ENCODE results near the gene UBE3A.

Gene UBE3A

DNA sequence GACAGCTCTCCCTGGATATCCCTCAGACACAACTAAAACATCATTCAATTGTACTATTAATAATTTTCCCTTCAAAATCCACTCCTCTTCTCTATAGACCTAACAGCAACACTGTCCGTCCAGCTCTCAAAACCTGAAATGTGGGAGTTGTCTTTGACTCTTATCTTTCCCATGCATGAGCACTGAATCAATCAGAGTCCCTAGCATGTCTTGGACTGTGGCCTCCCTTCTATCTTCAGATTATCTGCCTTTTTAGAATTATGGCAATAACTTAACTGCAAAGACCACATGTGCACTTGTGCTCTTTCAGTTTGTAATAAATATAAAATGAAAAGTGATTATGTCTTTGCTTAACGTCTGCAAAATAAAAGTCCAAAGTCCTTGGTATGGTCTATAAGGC is 107.0 kb downstream of the UBE3A start:
- 96% methylated on average over 2 of the region's 2 CpGs for WGBS
- no peak for DNase-seq
- H3K36me3 ChIP-seq (ENCODE audit: control insufficient read depth in 1 of 2, insufficient read depth in 2 of 2, low read depth in 1 of 2, low read length in 2 of 2) = peaks cover 4 to 50% of the 10 kb centered on the region in 2 experiments
- no peak overlapping the region for H3K18ac ChIP-seq (ENCODE audit: low read depth in 1 of 2, low read length in 2 of 2)
- H3K9ac ChIP-seq (ENCODE audit: low read length) = no peak overlapping the region
- H3K9me3 ChIP-seq (ENCODE audit: control insufficient read depth, low read length) = peaks cover 7% of the 10 kb centered on the region
- H3K14ac ChIP-seq (ENCODE audit: low read length in 2 of 2) = no peak overlapping the region
- no peak overlapping the region for H2AFZ ChIP-seq (ENCODE audit: low read depth, low read length)
- no peak overlapping the region for H3K4ac ChIP-seq (ENCODE audit: low read depth in 1 of 2, low read length in 2 of 2)
- H3K4me1 ChIP-seq (ENCODE audit: control insufficient read depth, insufficient read depth, low read depth, low read length) = peaks cover 3% of the 10 kb centered on the region
- H4K91ac ChIP-seq (ENCODE audit: low read length) = no peak overlapping the region
- H3K4me2 ChIP-seq (ENCODE audit: low read length, poor library complexity, severe bottlenecking) = no peak overlapping the region
- H3K27me3 ChIP-seq (ENCODE audit: control insufficient read depth in 1 of 2, insufficient read depth in 1 of 2, low read length in 2 of 2) = no peaks in the 10 kb centered on the region
- no peak overlapping the region for H2BK120ac ChIP-seq (ENCODE audit: low read depth, low read length)
- H2BK12ac ChIP-seq (ENCODE audit: low read length in 2 of 2) = no peak overlapping the region
- no peak overlapping the region for H2BK5ac ChIP-seq (ENCODE audit: low read depth, low read length, poor library complexity, severe bottlenecking)
- no peak overlapping the region for H3K27ac ChIP-seq (ENCODE audit: low read length, poor library complexity, severe bottlenecking)
- no peak overlapping the region for H3K23ac ChIP-seq (ENCODE audit: low read length in 2 of 2)
- H4K8ac ChIP-seq (ENCODE audit: low read length) = no peak overlapping the region
- no peak overlapping the region for H2AK5ac ChIP-seq (ENCODE audit: low read length, severe bottlenecking)
- no peak overlapping the region for H3K4me3 ChIP-seq (ENCODE audit: insufficient read depth in 1 of 2, low read depth in 1 of 2, low read length in 2 of 2)
- no peak overlapping the region for H2BK15ac ChIP-seq (ENCODE audit: low read depth, poor library complexity, severe bottlenecking)
- H3K79me1 ChIP-seq (replicated peaks; ENCODE audit: low read length, poor library complexity, severe bottlenecking) = peaks cover 19% of the 10 kb centered on the region

DNA sequence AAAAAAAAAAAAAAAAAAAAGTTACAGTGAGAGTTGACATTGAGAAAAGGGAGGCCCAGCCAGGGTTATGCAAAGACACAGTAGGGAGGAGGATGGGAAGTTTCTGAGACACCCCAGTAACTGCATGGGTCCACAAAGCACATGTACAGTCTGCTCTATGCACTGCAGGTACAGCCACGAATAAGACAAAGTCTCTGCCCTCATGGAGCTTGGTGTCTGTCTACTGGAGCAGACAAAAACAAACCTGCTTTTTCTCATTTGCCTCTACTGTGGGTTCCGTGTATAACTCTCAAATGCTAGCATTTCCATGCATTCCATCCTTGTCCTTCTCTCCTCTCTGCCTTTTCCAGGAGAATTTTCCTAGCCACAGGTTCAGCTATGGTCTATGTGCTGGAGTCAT is 107.4 kb downstream of the UBE3A start:
- Histone ChIP-seq H3K79me1 (replicated peaks; ENCODE audit: low read length, poor library complexity, severe bottlenecking) (peaks cover 19% of the 10 kb centered on the region), H2BK120ac (ENCODE audit: low read depth, low read length) (no peak overlapping the region), H3K4me2 (ENCODE audit: low read length, poor library complexity, severe bottlenecking) (no peak overlapping the region), H2AFZ (ENCODE audit: low read depth, low read length) (no peak overlapping the region), H3K4me3 (ENCODE audit: insufficient read depth in 1 of 2, low read depth in 1 of 2, low read length in 2 of 2) (no peak overlapping the region), H2BK15ac (ENCODE audit: low read depth, poor library complexity, severe bottlenecking) (no peak overlapping the region), H4K91ac (ENCODE audit: low read length) (no peak overlapping the region), H3K18ac (ENCODE audit: low read depth in 1 of 2, low read length in 2 of 2) (no peak overlapping the region), H3K23ac (ENCODE audit: low read length in 2 of 2) (no peak overlapping the region), H3K14ac (ENCODE audit: low read length in 2 of 2) (no peak overlapping the region), H4K8ac (ENCODE audit: low read length) (no peak overlapping the region), H3K36me3 (ENCODE audit: control insufficient read depth in 1 of 2, insufficient read depth in 2 of 2, low read depth in 1 of 2, low read length in 2 of 2) (peaks cover 4 to 46% of the 10 kb centered on the region in 2 experiments), H3K9me3 (ENCODE audit: control insufficient read depth, low read length) (peaks cover 7% of the 10 kb centered on the region), H2BK12ac (ENCODE audit: low read length in 2 of 2) (no peak overlapping the region), H3K27me3 (ENCODE audit: control insufficient read depth in 1 of 2, insufficient read depth in 1 of 2, low read length in 2 of 2) (no peaks in the 10 kb centered on the region), H2BK5ac (ENCODE audit: low read depth, low read length, poor library complexity, severe bottlenecking) (no peak overlapping the region), H3K9ac (ENCODE audit: low read length) (no peak overlapping the region), H2AK5ac (ENCODE audit: low read length, severe bottlenecking) (no peak overlapping the region), H3K27ac (ENCODE audit: low read length, poor library complexity, severe bottlenecking) (no peak overlapping the region), H3K4me1 (ENCODE audit: control insufficient read depth, insufficient read depth, low read depth, low read length) (peaks cover 3% of the 10 kb centered on the region), H3K4ac (ENCODE audit: low read depth in 1 of 2, low read length in 2 of 2) (no peak overlapping the region)
- 100% methylated on average over 2 of the region's 2 CpGs for WGBS
- no peak for DNase-seq

DNA sequence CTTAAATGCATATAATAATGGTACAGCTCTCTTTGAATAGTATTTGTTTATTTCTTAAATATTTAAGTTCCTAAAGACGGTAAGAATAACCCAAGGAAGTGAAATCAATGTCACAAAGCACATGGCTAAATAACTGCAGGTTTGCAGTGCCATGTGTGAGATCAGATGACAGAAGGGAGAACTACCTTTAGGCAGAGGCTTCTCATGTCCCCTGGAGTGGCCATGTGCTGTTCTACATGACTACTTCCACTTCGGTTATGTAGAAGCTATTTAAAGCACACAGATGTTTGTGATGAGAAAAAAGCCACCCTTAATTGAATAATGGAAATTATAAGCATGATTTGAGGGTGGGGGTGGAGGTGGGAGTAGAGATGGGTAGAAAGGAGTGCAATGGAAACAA is 109.1 kb downstream of the UBE3A start:
- H3K36me3 ChIP-seq (ENCODE audit: control insufficient read depth in 1 of 2, insufficient read depth in 2 of 2, low read depth in 1 of 2, low read length in 2 of 2) = peaks cover 4 to 37% of the 10 kb centered on the region in 2 experiments
- no peak overlapping the region for H4K91ac ChIP-seq (ENCODE audit: low read length)
- no peak overlapping the region for H2BK15ac ChIP-seq (ENCODE audit: low read depth, poor library complexity, severe bottlenecking)
- no peak overlapping the region for H2AK5ac ChIP-seq (ENCODE audit: low read length, severe bottlenecking)
- H3K27ac ChIP-seq (ENCODE audit: low read length, poor library complexity, severe bottlenecking) = no peak overlapping the region
- no peak overlapping the region for H3K4me2 ChIP-seq (ENCODE audit: low read length, poor library complexity, severe bottlenecking)
- no peaks in the 10 kb centered on the region for H3K27me3 ChIP-seq (ENCODE audit: control insufficient read depth in 1 of 2, insufficient read depth in 1 of 2, low read length in 2 of 2)
- H3K4me1 ChIP-seq (ENCODE audit: control insufficient read depth, insufficient read depth, low read depth, low read length) = peaks cover 3% of the 10 kb centered on the region
- no peak overlapping the region for H3K14ac ChIP-seq (ENCODE audit: low read length in 2 of 2)
- no peak for DNase-seq
- no peak overlapping the region for H3K4ac ChIP-seq (ENCODE audit: low read depth in 1 of 2, low read length in 2 of 2)
- H2BK12ac ChIP-seq (ENCODE audit: low read length in 2 of 2) = no peak overlapping the region
- H2BK5ac ChIP-seq (ENCODE audit: low read depth, low read length, poor library complexity, severe bottlenecking) = no peak overlapping the region
- H3K18ac ChIP-seq (ENCODE audit: low read depth in 1 of 2, low read length in 2 of 2) = no peak overlapping the region
- no peak overlapping the region for H4K8ac ChIP-seq (ENCODE audit: low read length)
- no peak overlapping the region for H3K23ac ChIP-seq (ENCODE audit: low read length in 2 of 2)
- WGBS = 85% methylated on average over 1 of the region's 2 CpGs
- H3K4me3 ChIP-seq (ENCODE audit: insufficient read depth in 1 of 2, low read depth in 1 of 2, low read length in 2 of 2) = no peak overlapping the region
- H2BK120ac ChIP-seq (ENCODE audit: low read depth, low read length) = no peak overlapping the region
- H3K9me3 ChIP-seq (ENCODE audit: control insufficient read depth, low read length) = peaks cover 6% of the 10 kb centered on the region
- H2AFZ ChIP-seq (ENCODE audit: low read depth, low read length) = no peak overlapping the region
- H3K9ac ChIP-seq (ENCODE audit: low read length) = no peak overlapping the region
- H3K79me1 ChIP-seq (replicated peaks; ENCODE audit: low read length, poor library complexity, severe bottlenecking) = peaks cover 12% of the 10 kb centered on the region

DNA sequence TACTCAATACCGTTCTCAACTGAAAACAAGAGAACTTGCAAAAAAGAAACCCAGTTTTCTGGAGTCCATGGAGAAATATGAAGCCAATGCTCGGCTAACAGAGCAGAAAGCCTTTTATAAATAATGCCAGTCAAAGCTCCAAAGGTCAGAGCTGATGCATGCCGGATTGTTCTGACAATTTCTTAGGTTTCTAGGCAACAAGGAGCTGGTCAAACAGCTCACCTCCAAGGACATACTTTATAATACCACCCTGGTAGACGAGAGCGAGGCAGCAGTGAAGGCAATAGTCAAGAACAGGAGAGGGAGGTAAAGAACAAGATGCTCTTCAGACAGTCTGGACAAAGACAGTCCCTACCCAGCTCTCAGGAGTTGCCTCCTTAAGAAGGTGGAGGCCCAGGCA is 111.1 kb downstream of the UBE3A start:
- H3K23ac ChIP-seq (ENCODE audit: low read length in 2 of 2) = no peak overlapping the region
- H2AFZ ChIP-seq (ENCODE audit: low read depth, low read length) = no peak overlapping the region
- no peak overlapping the region for H3K27ac ChIP-seq (ENCODE audit: low read length, poor library complexity, severe bottlenecking)
- H3K14ac ChIP-seq (ENCODE audit: low read length in 2 of 2) = no peak overlapping the region
- H4K91ac ChIP-seq (ENCODE audit: low read length) = no peak overlapping the region
- H4K8ac ChIP-seq (ENCODE audit: low read length) = no peak overlapping the region
- H2BK5ac ChIP-seq (ENCODE audit: low read depth, low read length, poor library complexity, severe bottlenecking) = no peak overlapping the region
- H3K4ac ChIP-seq (ENCODE audit: low read depth in 1 of 2, low read length in 2 of 2) = no peak overlapping the region
- H2BK15ac ChIP-seq (ENCODE audit: low read depth, poor library complexity, severe bottlenecking) = no peak overlapping the region
- H2BK12ac ChIP-seq (ENCODE audit: low read length in 2 of 2) = no peak overlapping the region
- H3K9me3 ChIP-seq (ENCODE audit: control insufficient read depth, low read length) = peaks cover under 1% of the 10 kb centered on the region
- H3K27me3 ChIP-seq (ENCODE audit: control insufficient read depth in 1 of 2, insufficient read depth in 1 of 2, low read length in 2 of 2) = no peaks in the 10 kb centered on the region
- DNase-seq = no peak
- peaks cover 10% of the 10 kb centered on the region for H3K79me1 ChIP-seq (replicated peaks; ENCODE audit: low read length, poor library complexity, severe bottlenecking)
- H3K36me3 ChIP-seq (ENCODE audit: control insufficient read depth in 1 of 2, insufficient read depth in 2 of 2, low read depth in 1 of 2, low read length in 2 of 2) = peaks cover 4 to 27% of the 10 kb centered on the region in 2 experiments
- H3K4me3 ChIP-seq (ENCODE audit: insufficient read depth in 1 of 2, low read depth in 1 of 2, low read length in 2 of 2) = no peak overlapping the region
- no peak overlapping the region for H2AK5ac ChIP-seq (ENCODE audit: low read length, severe bottlenecking)
- H3K4me2 ChIP-seq (ENCODE audit: low read length, poor library complexity, severe bottlenecking) = no peak overlapping the region
- no peak overlapping the region for H2BK120ac ChIP-seq (ENCODE audit: low read depth, low read length)
- no peaks in the 10 kb centered on the region for H3K4me1 ChIP-seq (ENCODE audit: control insufficient read depth, insufficient read depth, low read depth, low read length)
- WGBS = 97% methylated on average over 4 of the region's 5 CpGs
- H3K18ac ChIP-seq (ENCODE audit: low read depth in 1 of 2, low read length in 2 of 2) = no peak overlapping the region
- no peak overlapping the region for H3K9ac ChIP-seq (ENCODE audit: low read length)

Data from mesenchymal stem cell (in vitro differentiated cells and primary cell).